LNCaP clone FGC (cell line): ENCODE data around the gene ACY1.
A peak's percentile ranks its signal among the peaks of the same experiment; 100 is the strongest.

Source experiments
- DNase-seq: peaks from one replicate; pipeline ENCODE4 v3.0.0-alpha.2; 2011; ENCODE audit warnings: low read depth
- H3K4me3 ChIP-seq: 2 replicates; pipeline ENCODE4 v1.5.1; 2011; ENCODE audit warnings: mild to moderate bottlenecking, low read depth, low read length, control low read depth
- TF ChIP-seq, protein P1 (sequence below): IDR thresholded peaks from 2 replicates; pipeline ENCODE4 v1.5.1; 2012; ENCODE audit warnings: mild to moderate bottlenecking; ENCODE audit not compliant: control insufficient read depth, insufficient read depth; ENCODE audit errors: extremely low read depth

Gene ACY1

DNA sequence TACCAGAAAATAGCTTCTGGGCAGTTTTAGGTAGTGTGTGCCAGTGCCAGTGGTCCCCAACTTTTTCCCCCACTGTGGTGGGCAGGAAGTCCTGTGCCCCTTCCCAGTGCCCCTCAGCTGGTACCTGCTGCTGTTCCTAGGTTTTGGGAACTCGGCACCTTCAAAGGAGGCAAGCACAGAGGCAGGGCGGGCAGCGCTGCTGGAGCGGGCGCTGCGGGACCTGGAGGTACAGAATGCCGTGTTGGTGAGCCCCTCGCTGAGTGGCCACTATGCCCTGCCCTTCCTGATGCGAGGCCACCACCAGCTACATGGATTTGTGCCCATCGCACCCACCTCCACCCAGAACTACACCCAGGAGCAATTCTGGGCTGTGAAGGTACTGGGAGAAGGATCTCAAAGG is 3.1 kb upstream of the ACY1 start:
- no peak for DNase-seq
- H3K4me3 ChIP-seq = no peak overlapping the region
- TF ChIP-seq, protein P1, sequence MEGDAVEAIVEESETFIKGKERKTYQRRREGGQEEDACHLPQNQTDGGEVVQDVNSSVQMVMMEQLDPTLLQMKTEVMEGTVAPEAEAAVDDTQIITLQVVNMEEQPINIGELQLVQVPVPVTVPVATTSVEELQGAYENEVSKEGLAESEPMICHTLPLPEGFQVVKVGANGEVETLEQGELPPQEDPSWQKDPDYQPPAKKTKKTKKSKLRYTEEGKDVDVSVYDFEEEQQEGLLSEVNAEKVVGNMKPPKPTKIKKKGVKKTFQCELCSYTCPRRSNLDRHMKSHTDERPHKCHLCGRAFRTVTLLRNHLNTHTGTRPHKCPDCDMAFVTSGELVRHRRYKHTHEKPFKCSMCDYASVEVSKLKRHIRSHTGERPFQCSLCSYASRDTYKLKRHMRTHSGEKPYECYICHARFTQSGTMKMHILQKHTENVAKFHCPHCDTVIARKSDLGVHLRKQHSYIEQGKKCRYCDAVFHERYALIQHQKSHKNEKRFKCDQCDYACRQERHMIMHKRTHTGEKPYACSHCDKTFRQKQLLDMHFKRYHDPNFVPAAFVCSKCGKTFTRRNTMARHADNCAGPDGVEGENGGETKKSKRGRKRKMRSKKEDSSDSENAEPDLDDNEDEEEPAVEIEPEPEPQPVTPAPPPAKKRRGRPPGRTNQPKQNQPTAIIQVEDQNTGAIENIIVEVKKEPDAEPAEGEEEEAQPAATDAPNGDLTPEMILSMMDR = no peak

DNA sequence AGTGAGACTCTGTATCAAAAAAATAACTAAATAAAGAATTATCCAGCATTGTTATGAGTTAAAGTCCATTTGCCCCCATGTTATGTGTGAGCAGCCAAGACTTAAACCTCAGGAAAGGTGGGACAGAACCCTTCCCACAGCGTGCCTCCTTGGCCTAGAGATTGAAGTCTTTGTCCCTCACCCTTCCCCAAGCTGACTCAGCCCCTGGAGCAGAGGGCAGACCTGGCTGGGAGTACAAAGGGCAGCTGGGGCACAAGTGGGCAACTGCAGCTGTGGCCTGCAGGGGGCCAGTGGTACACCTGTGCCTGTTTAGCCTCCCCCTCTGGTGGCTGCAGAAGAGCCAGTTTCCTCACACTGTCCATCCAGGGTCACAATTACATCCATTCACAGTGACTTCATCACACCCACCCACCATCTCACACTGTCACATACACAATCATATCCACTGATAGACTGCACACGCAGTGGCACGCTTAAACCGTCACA is 940 bp upstream of the ACY1 start:
- TF ChIP-seq, protein P1 = peak; percentile 58
- H3K4me3 ChIP-seq = peak overlapping the region; percentile 66
- DNase-seq = peak; percentile 34

DNA sequence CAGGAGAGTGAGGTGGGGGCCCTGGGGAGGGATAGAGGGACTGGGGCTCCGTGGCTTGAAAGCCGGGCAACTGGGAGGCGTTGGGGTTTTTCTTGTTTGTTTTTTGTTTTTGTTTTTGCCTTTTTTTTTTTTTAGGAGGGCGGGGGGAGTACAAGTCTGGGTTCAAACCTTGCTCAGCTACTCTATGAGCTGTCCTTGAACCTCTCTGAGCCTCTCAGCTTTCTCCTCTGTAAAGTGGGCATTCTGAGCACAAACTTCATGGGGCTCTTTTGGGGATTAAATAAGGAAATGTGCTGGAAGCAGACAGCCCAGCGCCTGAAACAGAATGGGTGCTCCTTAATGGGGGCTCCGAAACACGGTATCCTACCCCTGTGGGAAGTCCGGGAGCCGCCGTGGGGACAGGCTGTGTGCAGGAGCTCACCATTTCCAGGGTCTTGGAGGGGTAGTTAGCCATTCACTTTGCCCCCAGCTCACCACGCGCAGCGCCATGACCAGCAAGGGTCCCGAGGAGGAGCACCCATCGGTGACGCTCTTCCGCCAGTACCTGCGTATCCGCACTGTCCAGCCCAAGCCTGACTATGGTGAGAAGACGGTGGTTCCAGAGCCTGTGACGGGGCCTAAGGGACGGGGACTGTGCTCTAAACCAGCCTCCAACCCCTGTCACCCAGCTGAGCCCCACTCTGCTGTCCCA is 388 bp downstream of the ACY1 start:
- TF ChIP-seq, protein P1 = no peak
- H3K4me3 ChIP-seq = peak overlapping the region; percentile 66
- no peak for DNase-seq

DNA sequence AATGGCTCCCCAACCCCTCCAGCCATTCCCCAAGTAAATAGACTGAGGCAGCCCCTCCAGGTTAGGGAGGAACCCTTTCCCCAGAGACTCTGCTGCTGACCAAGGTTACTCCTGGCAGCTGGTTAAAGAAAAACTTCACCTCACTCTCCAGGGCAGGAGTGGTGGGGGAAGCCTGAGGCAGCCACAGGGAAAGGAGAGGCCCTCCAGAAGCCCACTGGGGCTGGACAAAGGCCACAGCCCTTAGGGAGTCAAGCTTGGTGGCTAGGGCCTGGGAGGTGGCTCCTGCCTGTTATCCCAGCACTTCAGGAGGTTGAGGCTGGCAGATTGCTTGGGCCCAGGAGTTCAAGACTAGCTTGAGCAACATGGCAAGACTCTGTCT is 923 bp downstream of the ACY1 start:
- TF ChIP-seq, protein P1 = no peak
- H3K4me3 ChIP-seq = peak overlapping the region; percentile 66
- no peak for DNase-seq

DNA sequence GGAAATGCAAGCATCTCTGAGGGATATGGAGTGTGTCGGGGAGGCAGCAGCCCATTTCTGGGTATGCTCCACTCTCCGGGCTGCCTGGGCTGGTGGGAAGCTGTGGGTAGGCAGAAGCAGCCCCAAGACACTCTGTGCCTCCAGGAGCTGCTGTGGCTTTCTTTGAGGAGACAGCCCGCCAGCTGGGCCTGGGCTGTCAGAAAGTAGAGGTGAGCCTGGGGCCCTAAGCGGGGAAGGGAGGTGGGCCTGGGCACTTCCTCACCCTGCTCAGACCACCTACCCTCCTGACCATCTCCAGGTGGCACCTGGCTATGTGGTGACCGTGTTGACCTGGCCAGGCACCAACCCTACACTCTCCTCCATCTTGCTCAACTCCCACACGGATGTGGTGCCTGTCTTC is 1.7 kb downstream of the ACY1 start:
- TF ChIP-seq, protein P1 = no peak
- no peak overlapping the region for H3K4me3 ChIP-seq

DNA sequence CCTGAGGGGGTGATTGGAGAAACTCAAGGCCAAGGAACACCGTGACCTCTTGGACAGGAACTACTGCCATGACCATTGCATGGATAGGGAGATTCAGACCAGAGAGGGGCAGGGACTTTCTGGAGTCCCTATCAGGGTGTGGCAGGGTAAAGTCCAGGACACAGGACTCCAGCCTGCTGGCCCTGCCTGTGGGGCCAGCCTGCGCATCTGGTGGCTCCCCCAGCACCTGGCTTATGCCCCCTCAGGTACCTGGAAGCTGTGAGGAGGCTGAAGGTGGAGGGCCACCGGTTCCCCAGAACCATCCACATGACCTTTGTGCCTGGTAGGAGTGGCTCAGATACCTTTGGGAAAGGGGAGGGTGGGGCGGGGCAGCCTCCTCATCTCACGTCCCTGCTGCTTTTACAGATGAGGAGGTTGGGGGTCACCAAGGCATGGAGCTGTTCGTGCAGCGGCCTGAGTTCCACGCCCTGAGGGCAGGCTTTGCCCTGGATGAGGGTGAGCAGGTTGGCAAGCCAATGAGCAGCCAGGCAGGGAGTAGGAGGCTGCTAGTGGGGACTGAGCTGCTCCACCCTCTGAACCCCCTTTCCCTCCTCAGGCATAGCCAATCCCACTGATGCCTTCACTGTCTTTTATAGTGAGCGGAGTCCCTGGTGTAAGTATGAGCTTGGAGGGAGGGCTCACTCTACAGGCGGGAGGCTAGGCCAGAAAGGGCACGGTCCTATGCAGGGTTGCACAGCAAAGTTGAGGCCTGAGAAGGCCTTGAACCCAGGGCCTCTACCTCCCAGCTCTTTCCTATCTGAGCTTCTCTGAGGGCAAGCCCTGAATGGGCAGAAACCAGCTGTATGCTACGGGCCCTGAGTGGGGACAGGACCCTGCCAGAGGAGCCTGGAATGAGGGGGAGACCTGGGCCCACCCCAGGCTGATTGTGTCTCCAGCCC is 2.9 kb downstream of the ACY1 start:
- TF ChIP-seq, protein P1 = no peak
- no peak for DNase-seq
- no peak overlapping the region for H3K4me3 ChIP-seq

More for the DNA sequence above, 1.7 kb downstream of the ACY1 start:
- no peak for DNase-seq
